GM12801 (cell line): ENCODE results near the gene HRNR.

Source experiments
- TF ChIP-seq, protein P1 (sequence below): IDR thresholded peaks from one replicate; pipeline ENCODE4 v1.5.1; 2011; ENCODE audit warnings: control low read depth; ENCODE audit not compliant: insufficient read length; ENCODE audit errors: extremely low read depth

The HRNR gene

DNA sequence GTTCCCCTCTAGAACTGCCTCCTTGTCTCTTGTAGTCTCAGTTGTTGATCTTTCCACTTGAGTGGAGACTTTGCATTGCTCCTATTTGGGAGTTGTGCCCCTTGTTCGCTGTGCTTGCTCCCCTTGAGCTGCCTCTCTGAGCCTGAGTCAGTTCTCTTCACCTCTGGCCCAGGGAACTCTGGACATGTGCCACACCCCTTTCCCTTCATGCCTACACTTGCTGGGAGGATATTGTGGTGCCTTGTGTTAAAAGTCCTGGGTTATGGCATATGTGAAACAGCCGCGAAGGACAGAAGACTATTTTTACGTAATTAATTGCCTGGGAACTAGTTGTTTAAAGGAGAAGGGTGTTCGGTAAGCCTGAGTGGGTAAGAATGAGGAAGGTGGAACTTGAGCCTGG, 32.7 kb downstream of the HRNR start:
- TF ChIP-seq, protein P1, sequence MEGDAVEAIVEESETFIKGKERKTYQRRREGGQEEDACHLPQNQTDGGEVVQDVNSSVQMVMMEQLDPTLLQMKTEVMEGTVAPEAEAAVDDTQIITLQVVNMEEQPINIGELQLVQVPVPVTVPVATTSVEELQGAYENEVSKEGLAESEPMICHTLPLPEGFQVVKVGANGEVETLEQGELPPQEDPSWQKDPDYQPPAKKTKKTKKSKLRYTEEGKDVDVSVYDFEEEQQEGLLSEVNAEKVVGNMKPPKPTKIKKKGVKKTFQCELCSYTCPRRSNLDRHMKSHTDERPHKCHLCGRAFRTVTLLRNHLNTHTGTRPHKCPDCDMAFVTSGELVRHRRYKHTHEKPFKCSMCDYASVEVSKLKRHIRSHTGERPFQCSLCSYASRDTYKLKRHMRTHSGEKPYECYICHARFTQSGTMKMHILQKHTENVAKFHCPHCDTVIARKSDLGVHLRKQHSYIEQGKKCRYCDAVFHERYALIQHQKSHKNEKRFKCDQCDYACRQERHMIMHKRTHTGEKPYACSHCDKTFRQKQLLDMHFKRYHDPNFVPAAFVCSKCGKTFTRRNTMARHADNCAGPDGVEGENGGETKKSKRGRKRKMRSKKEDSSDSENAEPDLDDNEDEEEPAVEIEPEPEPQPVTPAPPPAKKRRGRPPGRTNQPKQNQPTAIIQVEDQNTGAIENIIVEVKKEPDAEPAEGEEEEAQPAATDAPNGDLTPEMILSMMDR: no peak

DNA sequence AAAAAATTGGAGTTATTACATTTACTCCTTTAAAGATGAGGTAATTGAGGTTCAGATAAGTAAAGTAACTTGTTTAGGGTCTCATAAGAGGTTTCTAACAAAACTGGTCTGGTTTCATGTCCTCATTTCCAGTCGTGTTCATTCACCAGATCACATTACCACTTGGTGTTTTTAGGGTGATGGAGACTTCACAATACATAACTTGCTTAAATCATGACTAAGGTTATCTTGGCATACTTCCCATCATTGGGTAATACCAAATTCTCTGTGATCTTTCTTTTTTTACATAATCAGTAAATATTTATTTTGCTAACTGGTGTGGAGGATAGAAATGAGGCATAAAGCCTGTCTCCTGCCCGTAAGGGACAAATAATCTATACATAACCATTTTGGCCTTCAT, 33.4 kb downstream of the HRNR start:
- TF ChIP-seq, protein P1: no peak

DNA sequence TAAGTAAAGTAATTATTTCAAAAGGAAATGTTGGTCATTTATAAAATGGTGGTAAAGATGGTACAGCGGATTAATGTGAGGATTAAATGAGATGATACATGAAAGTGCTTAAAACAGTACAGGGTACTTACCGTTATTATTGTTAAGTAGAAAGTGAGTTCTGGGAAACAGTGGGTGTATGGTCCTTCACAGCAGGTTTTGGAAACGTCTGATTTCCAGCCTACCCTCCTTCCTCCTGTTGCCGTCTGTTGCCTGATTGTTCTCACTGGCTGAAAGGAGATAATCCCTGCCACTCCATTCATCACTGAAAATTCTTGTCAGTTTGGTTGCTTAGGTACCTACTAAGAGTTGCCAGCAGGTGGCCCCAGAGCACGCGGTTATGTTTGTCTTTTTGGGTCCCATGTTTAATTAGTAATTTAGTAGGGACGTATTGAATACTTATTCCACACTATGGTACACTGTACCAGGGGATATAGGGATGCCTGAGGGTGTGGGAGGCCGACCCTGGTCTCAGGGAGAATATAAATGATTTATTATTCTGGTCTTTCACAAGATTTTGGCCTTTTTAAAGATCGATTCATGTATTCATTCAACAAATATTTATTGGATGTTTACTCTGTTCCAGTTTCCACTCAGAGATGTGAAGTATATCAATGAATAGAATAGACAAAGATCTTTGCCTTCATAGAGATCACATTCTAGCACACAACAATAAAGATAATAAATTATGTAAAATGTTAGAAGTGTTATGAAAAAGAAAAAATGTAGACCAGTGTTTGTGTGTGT, 34.1 kb downstream of the HRNR start:
- TF ChIP-seq, protein P1: no peak

DNA sequence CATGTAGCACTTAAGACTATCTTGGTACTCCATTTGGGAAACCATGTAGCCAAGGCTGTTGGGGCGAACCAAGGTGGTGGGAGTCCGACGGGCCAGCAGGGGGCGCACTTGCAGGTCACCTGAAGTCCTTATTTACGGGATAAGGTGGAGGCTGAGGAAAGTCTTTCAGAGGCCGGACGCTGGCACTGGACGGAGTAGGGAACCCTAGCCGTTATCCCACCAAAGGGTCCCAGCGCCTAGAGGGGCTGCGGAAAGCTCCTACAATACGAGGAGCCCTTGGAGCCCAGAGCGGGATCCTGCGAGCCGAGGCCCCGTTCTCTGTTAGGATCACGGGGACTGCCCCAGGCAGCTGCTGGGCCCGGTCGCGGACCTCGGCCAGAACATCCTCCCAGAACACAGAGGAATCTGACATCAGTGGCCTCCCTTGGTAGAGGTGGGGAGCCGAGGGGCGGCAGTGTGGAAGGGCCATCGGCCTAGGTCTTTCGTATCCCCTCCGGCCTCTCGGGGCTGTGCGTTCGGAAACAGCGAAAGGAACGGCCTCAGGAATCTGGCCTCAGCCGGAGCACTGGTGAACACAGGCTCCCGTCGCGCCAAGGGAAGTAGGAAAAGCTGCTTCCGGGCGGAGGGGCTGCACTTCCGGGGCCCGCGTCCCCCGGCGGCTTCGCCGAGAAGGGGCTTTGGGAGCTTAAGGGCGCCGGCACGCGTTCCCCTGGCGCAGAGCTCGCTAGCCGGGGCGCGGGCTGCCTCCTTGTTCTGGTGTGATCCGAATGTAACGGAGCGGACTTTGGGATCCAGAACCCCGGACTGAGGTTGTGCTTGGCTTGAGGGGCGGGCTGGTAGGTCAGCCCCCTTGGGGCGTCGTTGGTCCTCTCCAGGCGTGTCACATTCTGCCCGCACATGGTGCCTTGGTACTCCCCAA, 35.1 kb downstream of the HRNR start:
- TF ChIP-seq, protein P1: no peak

DNA sequence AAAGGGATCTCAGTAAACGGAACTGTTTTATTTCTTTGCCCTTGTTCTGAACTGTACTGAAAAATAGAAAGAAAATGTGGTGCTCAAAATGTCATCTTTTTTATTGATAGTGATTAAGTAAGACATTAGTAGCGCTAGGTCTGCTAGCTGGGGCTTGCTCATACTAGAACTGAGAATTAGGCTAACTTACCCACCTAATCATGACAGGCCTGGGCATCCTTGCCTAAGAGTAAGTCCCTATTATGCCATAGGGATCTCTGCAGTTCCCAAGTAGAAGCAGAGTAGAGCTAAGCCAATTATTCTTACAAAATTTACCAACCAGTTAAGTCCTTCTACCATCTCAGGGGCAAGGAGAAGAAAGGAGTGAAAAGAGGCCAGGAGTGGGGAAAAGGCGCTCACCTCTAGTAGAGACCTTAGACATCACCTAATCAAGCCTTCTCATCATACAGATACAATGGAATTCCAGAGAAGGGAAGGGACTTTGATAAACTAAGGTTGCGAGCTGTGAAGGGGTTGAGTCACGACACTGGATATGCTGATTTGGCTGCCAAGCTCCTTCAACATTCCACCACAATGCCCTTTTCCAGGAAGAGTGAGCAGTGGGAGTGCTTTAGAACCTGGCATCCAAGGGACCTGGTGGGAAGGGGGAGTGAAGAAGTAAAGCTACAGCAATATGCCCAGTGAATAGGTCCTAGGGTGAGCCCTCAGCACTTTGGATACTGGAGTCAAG, 37.3 kb downstream of the HRNR start:
- TF ChIP-seq, protein P1: no peak

DNA sequence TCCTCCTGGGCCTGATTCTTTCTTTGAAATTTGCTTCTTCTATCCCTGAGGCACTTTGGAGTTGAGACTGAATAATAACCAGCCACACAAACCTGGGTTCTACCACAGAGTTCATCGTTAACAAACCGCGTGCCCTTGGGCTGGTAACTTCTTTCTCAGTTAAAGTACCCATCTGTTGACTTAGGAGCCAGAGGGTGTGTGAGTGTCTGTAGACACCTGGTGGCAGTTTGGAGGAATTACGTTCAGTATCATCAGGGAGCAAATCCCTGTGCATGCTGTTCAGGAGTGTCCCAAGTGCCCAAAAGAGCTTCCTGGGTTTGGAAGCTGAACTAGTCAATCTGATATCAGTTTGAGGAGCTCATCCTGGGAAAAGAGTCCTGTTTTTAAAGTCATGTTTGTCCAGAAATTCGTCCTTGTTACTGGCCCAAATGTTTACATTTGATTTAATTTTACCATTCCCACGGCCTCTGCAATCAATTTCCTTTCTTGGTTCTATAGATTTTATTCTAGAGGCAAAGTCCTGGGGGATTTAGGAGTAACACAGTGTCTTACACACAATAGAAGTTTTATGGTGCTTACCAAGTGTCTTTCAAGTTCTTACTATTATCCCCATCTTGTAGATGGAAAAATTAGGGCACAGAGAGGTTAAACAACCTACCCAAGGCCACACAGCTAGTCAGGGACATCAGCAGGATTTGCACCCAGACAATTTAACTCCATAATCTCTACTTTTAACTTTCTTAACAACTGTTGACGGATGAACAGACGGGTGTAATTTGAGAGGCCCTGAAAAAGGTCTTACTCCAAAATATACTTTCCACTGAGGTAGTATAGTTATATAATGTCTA, 38.2 kb downstream of the HRNR start:
- TF ChIP-seq, protein P1: no peak
